Tibial artery (tissue), 4 donors: ENCODE measurements around the gene MAVS.

Experiments used
- DNase-seq, 2 donors: peaks; one replicate each; pipeline ENCODE4 v3.0.0-alpha.2; 2019
- H3K27ac ChIP-seq, 2 donors: fragments of 200-600 bp; sonication (generic) in 1 of 2; 1 replicate in 1 of 2; 2 replicates in 1 of 2; pipeline ENCODE4 v1.5.1; 2018 to 2019; ENCODE audit warnings: mild to moderate bottlenecking in 1 of 2
- H3K27me3 ChIP-seq, 2 donors: fragments of 200-600 bp; sonication (generic) in 1 of 2; one replicate each; pipeline versions ENCODE4 v1.5.1 to v1.6.0; 2016 to 2019
- H3K36me3 ChIP-seq, 3 donors: fragments of 200-600 bp; sonication (generic) in 2 of 3; one replicate each; pipeline ENCODE4 v1.5.1; 2016 to 2019; ENCODE audit warnings: mild to moderate bottlenecking in 2 of 3
- H3K4me1 ChIP-seq, 4 donors: fragments of 200-600 bp; sonication (generic) in 2 of 4; 1 replicate in 3 of 4; 2 replicates in 1 of 4; pipeline ENCODE4 v1.5.1; 2016 to 2019
- H3K4me3 ChIP-seq, 2 donors: fragments of 200-600 bp; sonication (generic) in 1 of 2; 1 replicate in 1 of 2; 2 replicates in 1 of 2; pipeline ENCODE4 v1.5.1; 2018 to 2019; ENCODE audit warnings: mild to moderate bottlenecking in 2 of 2
- H3K9me3 ChIP-seq, 3 donors: fragments of 200-600 bp; sonication (generic) in 1 of 3; one replicate each; pipeline ENCODE4 v1.5.1; 2016 to 2019
- CTCF ChIP-seq, 2 experiments: fragments of 200-600 bp in 1 of 2; fragments of 450-650 bp in 1 of 2; IDR thresholded peaks; one replicate each; pipeline ENCODE4 v1.5.1; 2017 to 2019; ENCODE audit warnings: antibody characterized with exemption in 2 of 2, mild to moderate bottlenecking in 1 of 2, moderate library complexity in 1 of 2
- intact Hi-C: fragments of 100-400 bp; cut with DNase I; formaldehyde crosslinking; loops from one replicate; pipeline ENCODE4 v1.15.0; 2023; ENCODE audit warnings: low total_unique reads

MAVS gene

GRCh38 chr20:3865152-3865886, 18.7 kb downstream of the MAVS start:
- H3K27ac ChIP-seq, result no peak overlapping the region
- no peaks in the 10 kb centered on the region for H3K4me1 ChIP-seq
- intact Hi-C loops, result no loop called here
- TF ChIP-seq CTCF (IDR thresholded peaks at IDR 0.05), result no peak
- peaks cover 58 to 100% (median 72%) of the 10 kb centered on the region in 3 donors for H3K36me3 ChIP-seq
- no peak overlapping the region for H3K4me3 ChIP-seq
- DNase-seq, result no peak
- no peaks in the 10 kb centered on the region for H3K9me3 ChIP-seq
- no peaks in the 10 kb centered on the region for H3K27me3 ChIP-seq

- intact Hi-C loops, result no loop called here
- no peaks in the 10 kb centered on the region for H3K27me3 ChIP-seq
- H3K4me1 ChIP-seq, result no peaks in the 10 kb centered on the region
- DNase-seq, result no peak
- H3K4me3 ChIP-seq, result no peak overlapping the region
- no peaks in the 10 kb centered on the region for H3K9me3 ChIP-seq
- TF ChIP-seq CTCF (IDR thresholded peaks at IDR 0.05), result no peak
- H3K27ac ChIP-seq, result no peak overlapping the region
- H3K36me3 ChIP-seq, result peaks cover 52 to 97% (median 66%) of the 10 kb centered on the region in 3 donors
Observed at GRCh38 chr20:3865887-3866407, 19.3 kb downstream of the MAVS start.

- Histone ChIP-seq H3K27me3 (no peaks in the 10 kb centered on the region), H3K9me3 (no peaks in the 10 kb centered on the region), H3K4me3 (no peak overlapping the region), H3K27ac (no peak overlapping the region), H3K4me1 (no peaks in the 10 kb centered on the region), H3K36me3 (peaks cover 50 to 97% (median 61%) of the 10 kb centered on the region in 3 donors)
- no peak for TF ChIP-seq CTCF (IDR thresholded peaks at IDR 0.05)
- intact Hi-C loops, result no loop called here
- DNase-seq, result no peak
Observed at GRCh38 chr20:3866464-3866863, 19.8 kb downstream of the MAVS start.

GRCh38 chr20:3867802-3868201, 21.2 kb downstream of the MAVS start:
- Histone ChIP-seq H3K27me3 (no peaks in the 10 kb centered on the region), H3K36me3 (peaks cover 41 to 92% (median 48%) of the 10 kb centered on the region in 3 donors), H3K9me3 (no peaks in the 10 kb centered on the region), H3K4me3 (no peak overlapping the region), H3K4me1 (no peaks in the 10 kb centered on the region), H3K27ac (no peak overlapping the region)
- intact Hi-C loops, result no loop called here
- no peak for TF ChIP-seq CTCF (IDR thresholded peaks at IDR 0.05)
- DNase-seq, result no peak

- Histone ChIP-seq H3K27me3 (no peaks in the 10 kb centered on the region), H3K9me3 (no peaks in the 10 kb centered on the region), H3K4me3 (no peak overlapping the region), H3K36me3 (peaks cover 29 to 84% (median 35%) of the 10 kb centered on the region in 3 donors), H3K4me1 (peaks cover 0 to 9% (median 0%) of the 10 kb centered on the region in 4 donors), H3K27ac (no peak overlapping the region)
- no peak for DNase-seq
- TF ChIP-seq CTCF (IDR thresholded peaks at IDR 0.05), result no peak
- intact Hi-C loops, result no loop called here
Observed at GRCh38 chr20:3869839-3870634, 23.4 kb downstream of the MAVS start.
